Fibroblast of lung (primary cell): ENCODE measurements around the gene ASIC3.

ENCODE experiments used
- CTCF ChIP-seq, 2 donors: IDR thresholded peaks in 1 of 2; conservative IDR thresholded peaks in 1 of 2; 1 replicate in 1 of 2; 2 replicates in 1 of 2; pipeline ENCODE4 v1.5.1; 2011 to 2012; ENCODE audit warnings: low read length in 2 of 2, control low read depth in 1 of 2, inconsistent platforms in 1 of 2, low read depth in 1 of 2, mild to moderate bottlenecking in 1 of 2
- EZH2 ChIP-seq: IDR thresholded peaks from 2 replicates; pipeline ENCODE4 v1.5.1; 2012; ENCODE audit warnings: low read length, control low read depth, mild to moderate bottlenecking; ENCODE audit errors: missing control alignments

- TF ChIP-seq CTCF (conservative IDR thresholded peaks at IDR 0.05 in 1 of 2, IDR thresholded peaks at IDR 0.05 in 1 of 2; ENCODE audit: low read depth in 1 of 2, low read length in 2 of 2) (no peak), EZH2 (no peak)
Measured at GRCh38 chr7:151066273-151066974, 18.1 kb downstream of the ASIC3 start.
